NCI-H524 (cell line): ENCODE data around the gene ECT2L.

Experiments
- DNase-seq, 2 experiments: peaks; one replicate each; lab custom pipeline; 2025; lab: John Stamatoyannopoulos, UW

The ECT2L gene

GRCh38 chr6:138805016-138805765 lies 9.3 kb downstream of the ECT2L start:
- DNase-seq, result peak; percentile 31 to 84

GRCh38 chr6:138806889-138807288 lies 11.0 kb downstream of the ECT2L start:
- no peak for DNase-seq

GRCh38 chr6:138809677-138810076 lies 13.8 kb downstream of the ECT2L start:
- DNase-seq, result no peak

- DNase-seq, result no peak
Observed at GRCh38 chr6:138811866-138812265, 16.0 kb downstream of the ECT2L start.

GRCh38 chr6:138814179-138814834 lies 18.4 kb downstream of the ECT2L start:
- peak; percentile 21 to 37 for DNase-seq

- no peak for DNase-seq
Observed at GRCh38 chr6:138815221-138815620, 19.3 kb downstream of the ECT2L start.

GRCh38 chr6:138815797-138816528 lies 20.1 kb downstream of the ECT2L start:
- DNase-seq, result peak; percentile 33 to 82

GRCh38 chr6:138817799-138818198 lies 21.9 kb downstream of the ECT2L start:
- no peak for DNase-seq

- DNase-seq, result no peak
Observed at GRCh38 chr6:138818496-138819194, 22.8 kb downstream of the ECT2L start.

GRCh38 chr6:138821519-138821918 lies 25.6 kb downstream of the ECT2L start:
- no peak for DNase-seq

- DNase-seq, result no peak
Observed at GRCh38 chr6:138824482-138825144, 28.7 kb downstream of the ECT2L start.

- no peak for DNase-seq
Observed at GRCh38 chr6:138830248-138830647, 34.4 kb downstream of the ECT2L start.

GRCh38 chr6:138832182-138832581 lies 36.3 kb downstream of the ECT2L start:
- no peak for DNase-seq

GRCh38 chr6:138833816-138834539 lies 38.1 kb downstream of the ECT2L start:
- DNase-seq, result peak; percentile 82 to 93

GRCh38 chr6:138837246-138837645 lies 41.4 kb downstream of the ECT2L start:
- DNase-seq, result no peak

- DNase-seq, result peak; percentile 21 to 63
Observed at GRCh38 chr6:138844192-138844591, 48.3 kb downstream of the ECT2L start.

- DNase-seq, result no peak
Observed at GRCh38 chr6:138847884-138848283, 52.0 kb downstream of the ECT2L start.

GRCh38 chr6:138848461-138848860 lies 52.6 kb downstream of the ECT2L start:
- no peak for DNase-seq

GRCh38 chr6:138849791-138850190 lies 53.9 kb downstream of the ECT2L start:
- no peak for DNase-seq

GRCh38 chr6:138856654-138857053 lies 60.8 kb downstream of the ECT2L start:
- no peak for DNase-seq

- no peak for DNase-seq
Observed at GRCh38 chr6:138857775-138858174, 61.9 kb downstream of the ECT2L start.
